Heart right ventricle (tissue), 16 donors: ENCODE data around the gene DGKE. TPM values are rescaled to one million over a fixed set of nuclear protein-coding genes. Genes with fewer than 3 reads are reported as not detected.

Experiments
- ATAC-seq, 8 donors: fragments of 200-7000 bp; cut with Tn5 transposase; one replicate each; pipeline ENCODE4 v1.9.1; 2020; ENCODE audit warnings: mild to moderate bottlenecking in 8 of 8, moderate library complexity in 8 of 8, moderate number of reproducible peaks in 1 of 8
- DNase-seq, 2 donors: peaks; one replicate each; pipeline ENCODE4 v3.0.0-alpha.2; 2020
- H3K27ac ChIP-seq, 10 donors: fragments of 200-600 bp; sonication (generic) in 2 of 10; one replicate each; pipeline versions ENCODE4 v1.5.0 to v1.8.0; 2020 to 2022; ENCODE audit warnings: mild to moderate bottlenecking in 3 of 10
- H3K27me3 ChIP-seq, 7 donors: fragments of 200-600 bp; one replicate each; pipeline ENCODE4 v1.8.0; 2021 to 2022; ENCODE audit warnings: mild to moderate bottlenecking in 2 of 7
- H3K36me3 ChIP-seq, 9 donors: fragments of 200-600 bp; sonication (generic) in 1 of 9; one replicate each; pipeline versions ENCODE4 v1.5.0 to v1.8.0; 2020 to 2022; ENCODE audit warnings: mild to moderate bottlenecking in 2 of 9
- H3K4me1 ChIP-seq, 9 donors: fragments of 200-600 bp; sonication (generic) in 1 of 9; one replicate each; pipeline versions ENCODE4 v1.5.0 to v1.8.0; 2020 to 2022; ENCODE audit warnings: mild to moderate bottlenecking in 4 of 9
- H3K4me3 ChIP-seq, 10 donors: fragments of 200-600 bp; sonication (generic) in 2 of 10; one replicate each; pipeline versions ENCODE4 v1.5.0 to v1.8.0; 2020 to 2022; ENCODE audit warnings: mild to moderate bottlenecking in 7 of 10, moderate library complexity in 2 of 10
- H3K9me3 ChIP-seq, 11 donors: fragments of 200-600 bp in 10 of 11; sonication (generic) in 2 of 11; one replicate each; pipeline versions ENCODE4 v1.5.0 to v1.8.0; 2013 to 2022; ENCODE audit warnings: mild to moderate bottlenecking in 2 of 11, control low read depth in 1 of 11, moderate library complexity in 1 of 11
- WGBS, 2 donors: extraction: QIAGEN DNeasy Blood & Tissue Kit; methylation state at CpG; one replicate each; pipeline ENCODE4 v1.1.7; 2013; ENCODE audit warnings: inconsistent platforms in 1 of 2; 5-methylcytosine and 5-hydroxymethylcytosine counted together
- intact Hi-C, 10 donors: fragments of 100-400 bp; cut with DNase I; formaldehyde crosslinking; loops; one replicate each; pipeline versions ENCODE4 v1.11.1 to v1.14.2; 2022
- polyA plus RNA-seq, 2 donors: library from polyadenylated mRNA; stranded (reverse); fragments of 200-250 nt; gene quantifications; one replicate each; pipeline ENCODE4 v1.2.3, GENCODE V29; 2013
- total RNA-seq, 10 donors: library from RNA; stranded (reverse); fragmentation: NEBNext Ultra II Directional in 3 of 10; extraction: Animal tissue kit (Norgen Biotek cat#: 25700) in 3 of 10; gene quantifications; one replicate each; pipeline versions ENCODE4 v1.2.1 to v1.2.4, GENCODE V29; 2021 to 2023
- TF ChIP-seq, protein P1 (sequence below), 9 donors: fragments of 200-600 bp; sonication (generic) in 2 of 9; IDR thresholded peaks; one replicate each; pipeline versions ENCODE4 v1.5.0 to v1.8.0; 2021 to 2022; ENCODE audit warnings: antibody characterized with exemption in 9 of 9, mild to moderate bottlenecking in 5 of 9, moderate library complexity in 1 of 9
- donor health status: Arrhythmogenic right ventricular cardiomyopathy.
- donor health status: ischemic (EF 13 %, LVEDD 7.1; RV severe dilation, severe dysfunction).
- donor health status: healthy with polysubstance abuse.
- donor health status: DM: no; HTN: yes; CAD: no.
- donor health status: DM: no; HTN: no; CAD: no.
- donor health status: ischemic (EF 25% LVEDD 6.9; RV normal size, moderate dysfunction).
- donor health status: ischemic (EF 25% LVEDD 5.7; RV mildly dilated, moderate dysfunction).
- donor health status: healthy.
- donor health status: DM: yes; HTN: yes; CAD: no.
- donor health status: Ischemic cardiomyopathy.
- donor health status: ischemic (EF 35%, LVEDD 5.7; RV mildly dilated, moderate dysfunction).
- donor health status: nonischemic (EF 11% LVEDD 7.7; RV severe dilation, severe dysfunction).
- donor health status: DM: yes; HTN: yes; CAD: no.
- donor health status: PGD.
- donor health status: ischemic (EF 29% LVEDD 5.4; RV normal size, mild dysfunction).
- donor health status: nonischemic (EF 23%, LVEDD 6.1; RV moderate dilation, normal function).

The DGKE gene
- total and polyA plus RNA-seq, 12 donors, result 0.71 to 5.3 (median 2.7) TPM

DNA sequence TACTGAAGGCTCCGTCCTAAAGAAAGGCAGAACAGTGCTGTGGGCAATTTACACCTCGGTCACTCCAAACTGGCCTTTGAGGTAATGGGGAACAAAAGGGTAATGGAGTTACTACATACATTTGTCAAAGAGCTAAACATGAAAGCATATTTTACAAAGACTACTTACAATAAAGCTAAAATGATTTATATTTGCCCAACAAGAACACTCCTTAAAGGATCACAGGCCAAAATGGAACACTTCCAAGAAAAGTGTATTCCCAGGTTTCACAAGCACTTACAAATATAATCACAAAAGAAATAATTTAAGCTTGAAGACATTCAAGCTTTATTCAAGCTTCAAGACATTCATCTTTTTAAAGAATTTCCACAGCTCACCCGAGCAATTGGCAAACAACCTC, 29.5 kb upstream of the DGKE start:
- H3K9me3 ChIP-seq, result no peaks in the 10 kb centered on the region
- H3K36me3 ChIP-seq, result no peaks in the 10 kb centered on the region
- DNase-seq, result no peak
- WGBS, 2 donors, result 91 to 93% methylated on average over 3 of the region's 3 CpGs
- no peak for ATAC-seq
- TF ChIP-seq, protein P1, sequence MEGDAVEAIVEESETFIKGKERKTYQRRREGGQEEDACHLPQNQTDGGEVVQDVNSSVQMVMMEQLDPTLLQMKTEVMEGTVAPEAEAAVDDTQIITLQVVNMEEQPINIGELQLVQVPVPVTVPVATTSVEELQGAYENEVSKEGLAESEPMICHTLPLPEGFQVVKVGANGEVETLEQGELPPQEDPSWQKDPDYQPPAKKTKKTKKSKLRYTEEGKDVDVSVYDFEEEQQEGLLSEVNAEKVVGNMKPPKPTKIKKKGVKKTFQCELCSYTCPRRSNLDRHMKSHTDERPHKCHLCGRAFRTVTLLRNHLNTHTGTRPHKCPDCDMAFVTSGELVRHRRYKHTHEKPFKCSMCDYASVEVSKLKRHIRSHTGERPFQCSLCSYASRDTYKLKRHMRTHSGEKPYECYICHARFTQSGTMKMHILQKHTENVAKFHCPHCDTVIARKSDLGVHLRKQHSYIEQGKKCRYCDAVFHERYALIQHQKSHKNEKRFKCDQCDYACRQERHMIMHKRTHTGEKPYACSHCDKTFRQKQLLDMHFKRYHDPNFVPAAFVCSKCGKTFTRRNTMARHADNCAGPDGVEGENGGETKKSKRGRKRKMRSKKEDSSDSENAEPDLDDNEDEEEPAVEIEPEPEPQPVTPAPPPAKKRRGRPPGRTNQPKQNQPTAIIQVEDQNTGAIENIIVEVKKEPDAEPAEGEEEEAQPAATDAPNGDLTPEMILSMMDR (IDR thresholded peaks at IDR 0.05), result no peak
- no peak overlapping the region for H3K27ac ChIP-seq
- no peaks in the 10 kb centered on the region for H3K4me1 ChIP-seq
- H3K27me3 ChIP-seq, result no peaks in the 10 kb centered on the region
- H3K4me3 ChIP-seq, result no peak overlapping the region
- intact Hi-C loops, result no loop called here

DNA sequence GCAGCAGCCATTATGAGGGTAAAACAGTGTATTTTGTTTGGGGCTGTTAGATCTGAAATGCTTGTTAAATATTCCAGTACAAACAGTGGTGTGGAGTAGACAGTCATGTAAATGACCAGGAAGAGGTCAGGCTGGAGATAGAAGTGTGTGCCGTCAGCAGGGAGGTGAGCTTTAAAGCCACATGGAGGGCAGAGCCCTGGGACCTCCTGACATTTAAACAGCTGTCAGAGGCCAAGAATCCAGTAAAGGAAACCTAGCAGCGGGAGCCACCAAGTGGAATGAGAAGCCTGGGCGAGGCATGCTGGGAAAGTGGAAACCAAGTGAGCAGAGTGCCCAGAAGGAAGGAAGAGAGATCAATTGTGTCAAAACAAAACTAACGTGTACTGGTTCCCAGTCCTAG, 27.0 kb upstream of the DGKE start:
- no peak overlapping the region for H3K27ac ChIP-seq
- no peaks in the 10 kb centered on the region for H3K36me3 ChIP-seq
- intact Hi-C loops, result no loop called here
- DNase-seq, result no peak
- TF ChIP-seq, protein P1 (IDR thresholded peaks at IDR 0.05), result no peak
- no peaks in the 10 kb centered on the region for H3K27me3 ChIP-seq
- peaks cover 0 to 5% (median 0%) of the 10 kb centered on the region in 9 donors for H3K4me1 ChIP-seq
- H3K4me3 ChIP-seq, result no peak overlapping the region
- no peak for ATAC-seq
- WGBS, 2 donors, result 78 to 93% methylated on average over 4 of the region's 4 CpGs
- H3K9me3 ChIP-seq, result no peaks in the 10 kb centered on the region

DNA sequence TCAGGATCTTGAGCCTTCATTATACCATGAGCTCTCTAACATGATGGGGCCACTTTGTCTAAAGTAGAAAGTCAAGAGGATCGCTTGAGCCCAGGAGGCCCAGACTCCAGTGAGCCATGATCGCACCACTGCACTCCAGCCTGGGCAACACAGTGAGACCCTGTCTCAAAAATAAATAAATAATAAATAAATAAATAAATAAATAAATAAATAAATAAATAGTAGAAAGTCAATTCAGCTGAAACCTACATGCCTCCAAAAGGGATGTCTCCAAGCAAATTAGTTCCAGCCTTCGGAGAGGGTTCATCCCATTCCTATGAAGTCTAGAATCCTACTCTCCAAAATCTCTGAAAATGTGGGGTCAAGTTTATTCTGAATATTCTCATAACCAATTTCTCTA, 26.2 kb upstream of the DGKE start:
- TF ChIP-seq, protein P1 (IDR thresholded peaks at IDR 0.05), result no peak
- no peak overlapping the region for H3K4me3 ChIP-seq
- peaks cover 0 to 5% (median 0%) of the 10 kb centered on the region in 9 donors for H3K4me1 ChIP-seq
- intact Hi-C loops, result no loop called here
- no peak overlapping the region for H3K27ac ChIP-seq
- H3K36me3 ChIP-seq, result no peaks in the 10 kb centered on the region
- peaks cover 0 to 4% (median 0%) of the 10 kb centered on the region in 7 donors for H3K27me3 ChIP-seq
- H3K9me3 ChIP-seq, result no peaks in the 10 kb centered on the region
- ATAC-seq, result no peak
- DNase-seq, result no peak
- 97 to 99% methylated on average over 3 of the region's 3 CpGs for WGBS, 2 donors

DNA sequence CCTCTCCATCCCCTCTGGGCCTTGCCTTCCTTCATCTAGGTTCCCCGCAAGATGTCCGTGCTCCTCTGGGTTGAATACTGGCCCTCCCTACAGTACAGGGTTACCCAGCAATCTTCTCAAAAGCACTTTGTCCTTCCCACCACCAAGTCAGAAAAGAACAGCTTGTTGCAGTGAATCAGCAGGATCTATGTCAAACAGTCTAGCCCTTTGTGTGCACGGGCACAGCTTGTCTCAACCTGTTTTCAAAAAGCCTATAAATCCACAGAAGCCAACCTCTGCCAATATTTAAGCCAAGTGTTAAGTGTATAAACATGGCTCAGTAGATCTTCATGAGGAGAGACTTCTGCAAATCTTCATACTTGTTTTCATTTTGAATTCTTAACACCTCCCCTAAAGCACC, 25.4 kb upstream of the DGKE start:
- intact Hi-C loops, result no loop called here
- TF ChIP-seq, protein P1 (IDR thresholded peaks at IDR 0.05), result no peak
- Histone ChIP-seq H3K27ac (no peak overlapping the region), H3K27me3 (peaks cover 0 to 8% (median 0%) of the 10 kb centered on the region in 7 donors), H3K9me3 (no peaks in the 10 kb centered on the region), H3K4me3 (no peak overlapping the region), H3K4me1 (peaks cover 0 to 5% (median 0%) of the 10 kb centered on the region in 9 donors), H3K36me3 (no peaks in the 10 kb centered on the region)
- ATAC-seq (no peak), DNase-seq (no peak)
- WGBS, 2 donors, result 87 to 93% methylated on average over 3 of the region's 3 CpGs
